Loucy (cell line): Measurements from ENCODE around the gene ATP13A1.

ENCODE experiments used
- CTCF ChIP-seq: fragments of 200-600 bp; sonication (generic); conservative IDR thresholded peaks from 2 replicates; pipeline ENCODE4 v1.5.1; 2014; ENCODE audit warnings: mild to moderate bottlenecking, antibody characterized with exemption, low read length
- EZH2phosphoT487 ChIP-seq: fragments of 200-600 bp; IDR thresholded peaks from 2 replicates; pipeline ENCODE4 v1.6.1; 2018; ENCODE audit warnings: antibody characterized with exemption, mild to moderate bottlenecking, moderate library complexity, borderline replicate concordance

- TF ChIP-seq CTCF, result no peak
- TF ChIP-seq EZH2phosphoT487, result no peak
These were observed 44.2 kb downstream of the ATP13A1 start for GRCh38 chr19:19619181-19619848.
